ENCODE results near the gene HSBP1L1.

The HSBP1L1 gene
- long read RNA-seq, donor 1, transcript HSBP1L1-204 (1 exons, 775 nt), result major isoform, 21 of 175 reads
- long read RNA-seq, donor 1, transcript HSBP1L1-201 (4 exons, 771 nt), result minor isoform, 7 of 175 reads
- long read RNA-seq, donor 1, partial matches to known transcripts, result 130 of 175 reads
- long read RNA-seq, donor 1, other reads (novel, unspliced or antisense), result 11 of 175 reads
- long read RNA-seq, donor 2, transcript HSBP1L1-204 (1 exons, 775 nt), result major isoform, 12 of 18 reads
- long read RNA-seq, donor 2, partial matches to known transcripts, result 0 of 18 reads
- long read RNA-seq, donor 2, other reads (novel, unspliced or antisense), result 0 of 18 reads
- long read RNA-seq, donor 3, transcript HSBP1L1-204 (1 exons, 775 nt), result major isoform, 13 of 14 reads
- long read RNA-seq, donor 3, partial matches to known transcripts, result 0 of 14 reads
- long read RNA-seq, donor 3, other reads (novel, unspliced or antisense), result 0 of 14 reads
- long read RNA-seq, donor 4, transcript HSBP1L1-201 (4 exons, 771 nt), result minor isoform, 9 of 30 reads
- long read RNA-seq, donor 4, transcript HSBP1L1-204 (1 exons, 775 nt), result major isoform, 20 of 30 reads
- long read RNA-seq, donor 4, partial matches to known transcripts, result 0 of 30 reads
- long read RNA-seq, donor 4, other reads (novel, unspliced or antisense), result 0 of 30 reads
- long read RNA-seq, donor 5, transcript HSBP1L1-201 (4 exons, 771 nt), result minor isoform, 9 of 23 reads
- long read RNA-seq, donor 5, transcript HSBP1L1-204 (1 exons, 775 nt), result major isoform, 12 of 23 reads
- long read RNA-seq, donor 5, partial matches to known transcripts, result 0 of 23 reads
- long read RNA-seq, donor 5, other reads (novel, unspliced or antisense), result 0 of 23 reads
- long read RNA-seq, donor 6, transcript HSBP1L1-201 (4 exons, 771 nt), result minor isoform, 7 of 30 reads
- long read RNA-seq, donor 6, transcript HSBP1L1-204 (1 exons, 775 nt), result major isoform, 17 of 30 reads
- long read RNA-seq, donor 6, partial matches to known transcripts, result 5 of 30 reads
- long read RNA-seq, donor 6, other reads (novel, unspliced or antisense), result 0 of 30 reads
- long read RNA-seq, donor 7, result 0 reads
- long read RNA-seq, donor 8, transcript HSBP1L1-204 (1 exons, 775 nt), result major isoform, 19 of 32 reads
- long read RNA-seq, donor 8, transcript HSBP1L1-201 (4 exons, 771 nt), result minor isoform, 11 of 32 reads
- long read RNA-seq, donor 8, partial matches to known transcripts, result 0 of 32 reads
- long read RNA-seq, donor 8, other reads (novel, unspliced or antisense), result 0 of 32 reads

GRCh38 chr18:79964330-79965118 is at the start of gene HSBP1L1:
Gene HSBP1L1 (plus strand): TSS chr18:79964643. CDS start chr18:79964736, 93 bp downstream.
- peak; percentile 73 for DNase-seq

- DNase-seq, result no peak
Measured at GRCh38 chr18:79915161-79916127, 49.0 kb upstream of the HSBP1L1 start.

- no peak for DNase-seq
Measured at GRCh38 chr18:79916128-79916494, 48.3 kb upstream of the HSBP1L1 start.

- DNase-seq, result no peak
Measured at GRCh38 chr18:79916546-79917168, 47.8 kb upstream of the HSBP1L1 start.

GRCh38 chr18:79917169-79917852 is 47.1 kb upstream of the HSBP1L1 start:
- no peak for DNase-seq

- DNase-seq, result no peak
Measured at GRCh38 chr18:79917853-79918614, 46.4 kb upstream of the HSBP1L1 start.

GRCh38 chr18:79918615-79919011 is 45.8 kb upstream of the HSBP1L1 start:
- DNase-seq, result no peak

GRCh38 chr18:79919089-79919488 is 45.4 kb upstream of the HSBP1L1 start:
- no peak for DNase-seq

- DNase-seq, result no peak
Measured at GRCh38 chr18:79921984-79922965, 42.2 kb upstream of the HSBP1L1 start.

GRCh38 chr18:79922971-79923411 is 41.5 kb upstream of the HSBP1L1 start:
- no peak for DNase-seq

GRCh38 chr18:79923896-79924585 is 40.4 kb upstream of the HSBP1L1 start:
- DNase-seq, result no peak

- DNase-seq, result peak; percentile 28
Measured at GRCh38 chr18:79924814-79925731, 39.4 kb upstream of the HSBP1L1 start.

GRCh38 chr18:79926306-79926705 is 38.1 kb upstream of the HSBP1L1 start:
- DNase-seq, result no peak

GRCh38 chr18:79926715-79927606 is 37.5 kb upstream of the HSBP1L1 start:
- DNase-seq, result no peak
